ENCODE measurements around the gene ABI3. TPM values are rescaled to one million over a fixed set of nuclear protein-coding genes. Genes with fewer than 3 reads are reported as not detected.

The ABI3 gene
- total and polyA plus RNA-seq, 4 donors: 6.9 to 20.0 (median 17.7) TPM

DNA sequence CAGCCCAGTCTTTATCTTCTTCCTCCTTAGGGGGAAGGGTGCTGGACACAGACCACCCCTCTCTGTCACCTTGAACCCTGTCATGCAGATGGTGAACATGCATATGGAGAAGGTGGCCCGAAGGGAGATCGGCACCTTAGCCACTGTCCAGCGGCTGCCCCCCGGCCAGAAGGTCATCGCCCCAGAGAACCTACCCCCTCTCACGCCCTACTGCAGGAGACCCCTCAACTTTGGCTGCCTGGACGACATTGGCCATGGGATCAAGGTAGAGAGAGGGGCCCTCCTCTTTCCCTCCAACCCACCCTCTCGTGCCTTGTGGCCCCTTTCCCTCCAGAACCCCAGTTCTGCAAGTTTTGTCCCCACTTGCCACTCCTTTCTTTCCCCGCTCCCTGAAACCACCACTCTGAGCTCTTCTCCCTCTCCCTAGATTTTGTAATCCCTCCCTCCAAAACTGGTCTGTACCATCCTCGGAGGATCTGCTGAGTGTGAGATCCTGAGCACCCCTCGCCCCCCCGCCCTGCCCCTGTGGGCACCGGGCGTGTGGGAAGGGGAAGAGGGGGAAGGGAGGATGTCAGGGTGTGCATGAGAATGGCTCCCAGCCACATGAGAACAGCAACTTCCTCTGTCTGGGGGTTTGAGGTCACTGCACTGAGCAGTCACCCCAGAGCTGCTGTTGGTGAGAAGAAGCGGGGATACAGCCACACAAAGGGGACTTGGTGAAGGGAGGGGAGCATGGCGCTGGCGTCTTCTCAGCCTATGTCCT is 7.3 kb downstream of the ABI3 start:
- ATAC-seq (ENCODE audit: insufficient read depth, low FRiP score): peak; percentile 71
- peaks cover 0 to 21% (median 0%) of the 10 kb centered on the region in 5 donors for H3K4me1 ChIP-seq (ENCODE audit: control insufficient read depth in 5 of 5, insufficient read depth in 5 of 5, low read length in 5 of 5)
- peak overlapping the region in 1 of 2 donors; percentile 27 for H3K27ac ChIP-seq (ENCODE audit: low read depth in 1 of 2, low read length in 1 of 2)
- H3K9me3 ChIP-seq (ENCODE audit: control insufficient read depth in 4 of 4, insufficient read depth in 3 of 4, low read length in 3 of 4): no peaks in the 10 kb centered on the region
- no peak overlapping the region for H3K9ac ChIP-seq (ENCODE audit: insufficient read depth in 1 of 2, low read length in 2 of 2)
- H3K4me3 ChIP-seq: no peak overlapping the region
- TF ChIP-seq, protein P1, sequence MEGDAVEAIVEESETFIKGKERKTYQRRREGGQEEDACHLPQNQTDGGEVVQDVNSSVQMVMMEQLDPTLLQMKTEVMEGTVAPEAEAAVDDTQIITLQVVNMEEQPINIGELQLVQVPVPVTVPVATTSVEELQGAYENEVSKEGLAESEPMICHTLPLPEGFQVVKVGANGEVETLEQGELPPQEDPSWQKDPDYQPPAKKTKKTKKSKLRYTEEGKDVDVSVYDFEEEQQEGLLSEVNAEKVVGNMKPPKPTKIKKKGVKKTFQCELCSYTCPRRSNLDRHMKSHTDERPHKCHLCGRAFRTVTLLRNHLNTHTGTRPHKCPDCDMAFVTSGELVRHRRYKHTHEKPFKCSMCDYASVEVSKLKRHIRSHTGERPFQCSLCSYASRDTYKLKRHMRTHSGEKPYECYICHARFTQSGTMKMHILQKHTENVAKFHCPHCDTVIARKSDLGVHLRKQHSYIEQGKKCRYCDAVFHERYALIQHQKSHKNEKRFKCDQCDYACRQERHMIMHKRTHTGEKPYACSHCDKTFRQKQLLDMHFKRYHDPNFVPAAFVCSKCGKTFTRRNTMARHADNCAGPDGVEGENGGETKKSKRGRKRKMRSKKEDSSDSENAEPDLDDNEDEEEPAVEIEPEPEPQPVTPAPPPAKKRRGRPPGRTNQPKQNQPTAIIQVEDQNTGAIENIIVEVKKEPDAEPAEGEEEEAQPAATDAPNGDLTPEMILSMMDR (IDR thresholded peaks at IDR 0.05; ENCODE audit: control extremely low read depth, extremely low read depth): no peak
- WGBS, 2 donors: 45 to 57% methylated on average over 17 of the region's 17 CpGs
- H3K36me3 ChIP-seq (ENCODE audit: control insufficient read depth in 4 of 4, insufficient read depth in 4 of 4, low read length in 4 of 4): peaks cover 0 to 18% (median 0%) of the 10 kb centered on the region in 4 donors
- H3K27me3 ChIP-seq (ENCODE audit: control insufficient read depth in 3 of 3, insufficient read depth in 3 of 3, low read length in 2 of 3): peaks cover 0 to under 1% (median 0%) of the 10 kb centered on the region in 3 donors
- DNase-seq: peak in 1 of 3 donors; percentile 25

DNA sequence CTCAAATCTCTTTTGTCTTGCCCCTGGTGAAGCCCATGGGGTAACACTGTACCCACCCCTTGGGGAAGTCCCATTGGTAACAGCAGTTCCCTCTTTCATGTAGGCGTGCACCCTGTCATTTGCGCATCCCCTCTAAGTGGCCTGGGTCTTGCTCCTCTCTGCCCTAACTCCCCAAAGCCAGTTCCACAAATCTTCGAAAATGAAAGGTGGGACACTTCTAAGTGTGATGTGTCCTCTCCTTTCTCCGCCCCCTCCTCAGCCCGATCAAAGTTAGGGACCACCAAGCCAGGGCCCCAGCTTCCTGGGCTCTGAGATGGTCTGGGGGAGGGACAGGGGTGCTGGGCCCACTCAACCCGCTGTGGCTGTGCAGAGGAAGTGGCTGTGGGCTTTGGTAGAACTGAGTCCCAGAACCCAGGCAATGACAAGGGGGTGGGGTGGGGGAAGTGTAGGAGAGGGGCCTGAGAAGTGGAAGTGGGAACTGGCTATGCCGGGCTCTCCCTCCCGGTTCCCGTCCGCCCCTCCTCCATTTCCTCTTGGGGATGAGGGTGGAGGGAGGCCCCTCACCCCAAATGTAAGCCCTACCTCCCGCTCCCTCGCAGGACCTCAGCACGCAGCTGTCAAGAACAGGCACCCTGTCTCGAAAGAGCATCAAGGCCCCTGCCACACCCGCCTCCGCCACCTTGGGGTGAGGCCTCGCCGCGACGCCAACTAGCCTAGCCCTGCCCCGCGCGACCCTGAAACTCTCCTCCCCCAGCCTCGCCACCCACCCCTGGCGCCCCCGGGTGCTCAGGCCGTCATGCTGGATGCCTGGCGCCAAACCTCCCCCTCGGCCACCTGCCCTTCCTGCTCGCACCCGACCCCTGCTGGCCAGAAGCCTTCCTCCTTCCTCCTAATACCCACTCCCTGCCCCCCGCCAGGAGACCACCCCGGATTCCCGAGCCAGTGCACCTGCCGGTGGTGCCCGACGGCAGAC is 8.7 kb downstream of the ABI3 start:
- TF ChIP-seq, protein P1 (IDR thresholded peaks at IDR 0.05; ENCODE audit: control extremely low read depth, extremely low read depth): no peak
- Histone ChIP-seq H3K9ac (ENCODE audit: insufficient read depth in 1 of 2, low read length in 2 of 2) (no peak overlapping the region), H3K4me1 (ENCODE audit: control insufficient read depth in 5 of 5, insufficient read depth in 5 of 5, low read length in 5 of 5) (peaks cover 0 to 24% (median 0%) of the 10 kb centered on the region in 5 donors), H3K4me3 (no peak overlapping the region), H3K27me3 (ENCODE audit: control insufficient read depth in 3 of 3, insufficient read depth in 3 of 3, low read length in 2 of 3) (peaks cover 0 to 15% (median 11%) of the 10 kb centered on the region in 3 donors), H3K27ac (ENCODE audit: low read depth in 1 of 2, low read length in 1 of 2) (peak overlapping the region in 1 of 2 donors; percentile 71), H3K36me3 (ENCODE audit: control insufficient read depth in 4 of 4, insufficient read depth in 4 of 4, low read length in 4 of 4) (peaks cover 0 to 18% (median 0%) of the 10 kb centered on the region in 4 donors), H3K9me3 (ENCODE audit: control insufficient read depth in 4 of 4, insufficient read depth in 3 of 4, low read length in 3 of 4) (no peaks in the 10 kb centered on the region)
- ATAC-seq (ENCODE audit: insufficient read depth, low FRiP score) (peak; percentile 36), DNase-seq (no peak)
- WGBS, 2 donors: 43 to 46% methylated on average over 35 to 37 of the region's 37 CpGs

DNA sequence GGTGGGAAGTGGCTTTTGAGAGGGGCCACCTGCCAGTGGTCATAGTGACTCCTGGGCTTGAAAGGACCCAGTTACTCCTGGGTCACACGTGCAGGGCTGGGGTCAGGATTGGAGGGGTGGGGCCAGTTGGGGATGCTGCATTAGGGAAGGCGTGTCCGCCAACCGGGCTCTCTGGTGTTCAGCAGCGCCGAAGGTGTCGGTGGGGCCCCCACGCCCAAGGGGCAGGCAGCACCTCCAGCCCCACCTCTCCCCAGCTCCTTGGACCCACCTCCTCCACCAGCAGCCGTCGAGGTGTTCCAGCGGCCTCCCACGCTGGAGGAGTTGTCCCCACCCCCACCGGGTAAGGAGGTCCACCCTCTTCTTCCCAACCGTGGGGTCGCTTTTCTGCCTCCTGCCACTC is 9.5 kb downstream of the ABI3 start:
- ATAC-seq (ENCODE audit: insufficient read depth, low FRiP score): no peak
- TF ChIP-seq, protein P1 (IDR thresholded peaks at IDR 0.05; ENCODE audit: control extremely low read depth, extremely low read depth): no peak
- H3K36me3 ChIP-seq (ENCODE audit: control insufficient read depth in 4 of 4, insufficient read depth in 4 of 4, low read length in 4 of 4): peaks cover 0 to 18% (median 0%) of the 10 kb centered on the region in 4 donors
- no peak overlapping the region for H3K9ac ChIP-seq (ENCODE audit: insufficient read depth in 1 of 2, low read length in 2 of 2)
- no peak overlapping the region for H3K4me3 ChIP-seq
- H3K9me3 ChIP-seq (ENCODE audit: control insufficient read depth in 4 of 4, insufficient read depth in 3 of 4, low read length in 3 of 4): no peaks in the 10 kb centered on the region
- DNase-seq: no peak
- H3K4me1 ChIP-seq (ENCODE audit: control insufficient read depth in 5 of 5, insufficient read depth in 5 of 5, low read length in 5 of 5): peaks cover 0 to 30% (median 0%) of the 10 kb centered on the region in 5 donors
- no peak overlapping the region for H3K27ac ChIP-seq (ENCODE audit: low read depth in 1 of 2, low read length in 1 of 2)
- 76 to 80% methylated on average over 13 to 15 of the region's 15 CpGs for WGBS, 2 donors
- peaks cover 0 to 22% (median 15%) of the 10 kb centered on the region in 3 donors for H3K27me3 ChIP-seq (ENCODE audit: control insufficient read depth in 3 of 3, insufficient read depth in 3 of 3, low read length in 2 of 3)
